PC-9 (cell line): Measurements from ENCODE around the gene HARBI1. TPM values are rescaled to one million over a fixed set of nuclear protein-coding genes. Genes with fewer than 3 reads are reported as not detected.

ENCODE experiments used
- BruUV-seq: library from RNA; stranded (reverse); fragments of 400-500 nt; replicated peaks from 2 replicates; lab custom pipeline; 2021; lab: Mats Ljungman, UMichigan
- CTCF ChIA-PET: fragments of 300-600 bp; sonication (Branson Sonifier 250); formaldehyde crosslinking; loops from one replicate; lab custom pipeline; 2022; ENCODE audit warnings: antibody characterized with exemption; lab: Charles Lee
- POLR2A ChIA-PET: fragments of 300-600 bp; sonication (Branson Sonifier 250); formaldehyde crosslinking; loops from one replicate; lab custom pipeline; 2022; ENCODE audit warnings: antibody characterized with exemption; ENCODE audit not compliant: unreplicated experiment; lab: Charles Lee
- DNase-seq, 2 experiments: peaks; one replicate each; pipeline versions ENCODE4 v3.0.0 to v3.0.0-alpha.2; 2015 to 2022; ENCODE audit warnings: mixed read lengths in 1 of 2
- H2AFZ ChIP-seq: fragments of 200-600 bp; sonication (generic); 2 replicates; pipeline ENCODE4 v1.8.1; 2017; ENCODE audit warnings: antibody characterized with exemption
- H3F3A ChIP-seq: fragments of 200-600 bp; sonication (generic); 2 replicates; pipeline ENCODE4 v1.8.1; 2017; ENCODE audit warnings: antibody characterized with exemption, mild to moderate bottlenecking, low read depth; ENCODE audit not compliant: insufficient read depth
- H3K27ac ChIP-seq: fragments of 200-600 bp; sonication (generic); 2 replicates; pipeline ENCODE4 v1.6.1; 2016; ENCODE audit warnings: mixed run types
- H3K27me3 ChIP-seq: fragments of 200-600 bp; sonication (generic); 2 replicates; pipeline ENCODE4 v1.6.1; 2016; ENCODE audit warnings: low read depth, mixed run types; ENCODE audit not compliant: insufficient read depth
- H3K36me3 ChIP-seq: fragments of 200-600 bp; sonication (generic); 2 replicates; pipeline ENCODE4 v1.6.1; 2016; ENCODE audit warnings: low read depth, mixed run types
- H3K4me1 ChIP-seq: fragments of 200-600 bp; sonication (generic); replicated peaks from 2 replicates; pipeline ENCODE4 v1.6.1; 2016; ENCODE audit warnings: mixed run types; ENCODE audit not compliant: insufficient read depth
- H3K4me2 ChIP-seq: fragments of 200-600 bp; sonication (generic); 2 replicates; pipeline ENCODE4 v1.6.1; 2017; ENCODE audit warnings: mixed run types
- H3K4me3 ChIP-seq: fragments of 200-600 bp; sonication (generic); 2 replicates; pipeline ENCODE4 v1.6.1; 2016; ENCODE audit warnings: mixed run types
- H3K79me2 ChIP-seq: fragments of 200-600 bp; sonication (generic); 2 replicates; pipeline ENCODE4 v1.6.1; 2017; ENCODE audit warnings: low read depth, mixed run types
- H3K9me2 ChIP-seq: fragments of 200-600 bp; sonication (generic); 2 replicates; pipeline ENCODE4 v1.8.1; 2017; ENCODE audit warnings: mild to moderate bottlenecking; ENCODE audit not compliant: insufficient read depth
- H3K9me3 ChIP-seq: fragments of 200-600 bp; sonication (generic); 2 replicates; pipeline ENCODE4 v1.8.1; 2016; ENCODE audit warnings: low read depth; ENCODE audit not compliant: insufficient read depth
- H4K20me1 ChIP-seq: fragments of 200-600 bp; sonication (generic); 2 replicates; pipeline ENCODE4 v1.8.1; 2017; ENCODE audit not compliant: insufficient read depth
- EZH2 ChIP-seq: fragments of 200-600 bp; sonication (generic); IDR thresholded peaks from 2 replicates; pipeline ENCODE4 v1.8.0; 2017; ENCODE audit warnings: antibody characterized with exemption, low read depth
- intact Hi-C: fragments of 100-400 bp; cut with micrococcal nuclease; formaldehyde crosslinking; loops from one replicate; pipeline ENCODE4 v1.10.0; 2022; ENCODE audit not compliant: unreplicated experiment
- total RNA-seq: library from RNA; stranded (reverse); gene quantifications from 2 replicates; pipeline ENCODE4 v1.2.3, GENCODE V29; 2021
- TF ChIP-seq, protein P1 (sequence below): fragments of 200-600 bp; sonication (generic); conservative IDR thresholded peaks from 2 replicates; pipeline ENCODE4 v1.6.1; 2017; ENCODE audit warnings: mixed run types, antibody characterized with exemption, mild to moderate bottlenecking, moderate library complexity

HARBI1 gene
- total RNA-seq, 1 experiment from 2014 or later: 8.0 TPM

DNA sequence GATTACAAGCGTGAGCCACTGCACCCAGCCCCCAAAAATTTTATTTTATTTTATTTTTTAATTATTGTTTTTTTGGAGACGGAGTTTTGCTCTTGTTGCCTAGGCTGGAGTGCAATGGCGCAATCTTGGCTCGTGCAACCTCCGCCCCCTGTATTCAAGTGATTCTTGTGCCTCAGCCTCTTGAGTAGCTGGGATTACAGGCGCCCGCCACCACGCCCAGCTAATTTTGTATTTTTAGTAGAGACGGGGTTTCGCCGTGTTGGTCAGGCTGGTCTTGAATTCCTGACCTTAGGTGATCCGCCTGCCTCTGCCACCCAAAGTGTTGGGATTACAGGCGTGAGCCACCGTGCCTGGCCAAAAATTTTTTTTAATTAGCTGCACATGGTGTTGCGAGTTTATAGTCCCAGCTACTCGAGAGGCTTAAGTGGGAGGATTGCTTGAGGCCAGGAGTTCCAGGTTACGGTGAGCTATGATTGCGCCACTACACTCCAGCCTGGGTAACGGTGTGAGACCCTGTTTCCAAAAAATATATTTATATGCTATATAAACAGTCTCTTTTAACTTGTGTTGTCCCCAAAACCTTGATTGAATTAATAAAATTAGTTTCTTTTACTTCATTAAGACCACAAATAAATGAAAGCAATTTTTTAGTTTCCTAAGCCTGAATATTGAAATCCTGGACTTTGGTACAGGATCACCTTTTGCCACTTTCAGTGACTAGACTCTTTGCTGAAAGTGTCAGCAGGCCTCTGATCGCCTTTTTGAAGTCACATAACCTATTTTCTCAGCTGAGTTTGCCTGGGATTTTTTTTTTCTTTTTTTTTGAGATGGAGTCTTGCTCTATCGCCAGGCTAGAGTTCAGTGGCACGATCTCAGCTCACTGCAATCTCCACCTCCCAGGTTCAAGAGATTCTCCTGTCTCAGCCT lies 16.5 kb upstream of the HARBI1 start:
- TF ChIP-seq EZH2: no peak
- TF ChIP-seq, protein P1, sequence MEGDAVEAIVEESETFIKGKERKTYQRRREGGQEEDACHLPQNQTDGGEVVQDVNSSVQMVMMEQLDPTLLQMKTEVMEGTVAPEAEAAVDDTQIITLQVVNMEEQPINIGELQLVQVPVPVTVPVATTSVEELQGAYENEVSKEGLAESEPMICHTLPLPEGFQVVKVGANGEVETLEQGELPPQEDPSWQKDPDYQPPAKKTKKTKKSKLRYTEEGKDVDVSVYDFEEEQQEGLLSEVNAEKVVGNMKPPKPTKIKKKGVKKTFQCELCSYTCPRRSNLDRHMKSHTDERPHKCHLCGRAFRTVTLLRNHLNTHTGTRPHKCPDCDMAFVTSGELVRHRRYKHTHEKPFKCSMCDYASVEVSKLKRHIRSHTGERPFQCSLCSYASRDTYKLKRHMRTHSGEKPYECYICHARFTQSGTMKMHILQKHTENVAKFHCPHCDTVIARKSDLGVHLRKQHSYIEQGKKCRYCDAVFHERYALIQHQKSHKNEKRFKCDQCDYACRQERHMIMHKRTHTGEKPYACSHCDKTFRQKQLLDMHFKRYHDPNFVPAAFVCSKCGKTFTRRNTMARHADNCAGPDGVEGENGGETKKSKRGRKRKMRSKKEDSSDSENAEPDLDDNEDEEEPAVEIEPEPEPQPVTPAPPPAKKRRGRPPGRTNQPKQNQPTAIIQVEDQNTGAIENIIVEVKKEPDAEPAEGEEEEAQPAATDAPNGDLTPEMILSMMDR: no peak
- no peaks in the 10 kb centered on the region for H3K9me3 ChIP-seq
- 0 out of 2 replicates have a peak, but pooled peaks cover 6% of the 10 kb centered on the region for H3K79me2 ChIP-seq
- H3K27me3 ChIP-seq: no peaks in the 10 kb centered on the region
- no peaks in the 10 kb centered on the region for H3K4me1 ChIP-seq
- H3K36me3 ChIP-seq: peaks cover 16% of the 10 kb centered on the region
- DNase-seq: no peak
- intact Hi-C loops: no loop called here
- no TSS peak for BruUV-seq
- H3K4me2 ChIP-seq: no peak overlapping the region
- H4K20me1 ChIP-seq: peaks cover 13% of the 10 kb centered on the region
- peaks cover under 1% of the 10 kb centered on the region; the same call in 1 of the 2 replicates for H3F3A ChIP-seq
- no peak overlapping the region for H3K27ac ChIP-seq
- no peak overlapping the region for H2AFZ ChIP-seq
- ChIA-PET POLR2A (no interaction called here), CTCF (no interaction called here)
- H3K4me3 ChIP-seq: no peak overlapping the region
- no peaks in the 10 kb centered on the region for H3K9me2 ChIP-seq

DNA sequence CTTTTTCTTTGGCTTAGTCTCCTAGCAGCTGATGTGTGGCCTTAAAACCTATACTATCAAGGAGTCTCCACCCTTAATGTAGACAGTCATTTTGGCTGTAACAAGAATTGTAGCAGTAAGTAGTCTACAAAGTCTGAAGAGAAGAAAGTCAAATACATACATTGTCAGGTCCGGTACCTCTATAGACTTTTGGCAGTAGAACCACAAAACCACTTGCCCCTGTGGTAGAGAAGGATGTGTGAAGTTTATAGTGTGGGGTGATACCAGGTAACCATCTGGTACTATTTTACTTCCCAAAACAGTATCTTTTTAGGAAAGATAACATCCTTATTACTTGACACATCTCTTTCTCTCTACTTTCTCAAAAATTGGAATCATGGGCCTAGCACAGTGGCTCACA lies 15.5 kb upstream of the HARBI1 start:
- Histone ChIP-seq H3K27me3 (no peaks in the 10 kb centered on the region), H3K9me2 (no peaks in the 10 kb centered on the region), H3K9me3 (no peaks in the 10 kb centered on the region), H3K4me2 (no peak overlapping the region), H3F3A (peaks cover 3% of the 10 kb centered on the region; the same call in 1 of the 2 replicates), H3K79me2 (peaks cover 11% of the 10 kb centered on the region; the same call in 1 of the 2 replicates), H2AFZ (no peak overlapping the region), H3K4me1 (no peaks in the 10 kb centered on the region), H3K36me3 (peaks cover 16% of the 10 kb centered on the region), H3K4me3 (no peak overlapping the region), H3K27ac (no peak overlapping the region), H4K20me1 (peaks cover 10% of the 10 kb centered on the region)
- intact Hi-C loops: no loop called here
- CTCF ChIA-PET: no interaction called here
- DNase-seq: no peak
- no TSS peak for BruUV-seq
- POLR2A ChIA-PET: no interaction called here
- TF ChIP-seq EZH2: no peak
- TF ChIP-seq, protein P1: no peak

DNA sequence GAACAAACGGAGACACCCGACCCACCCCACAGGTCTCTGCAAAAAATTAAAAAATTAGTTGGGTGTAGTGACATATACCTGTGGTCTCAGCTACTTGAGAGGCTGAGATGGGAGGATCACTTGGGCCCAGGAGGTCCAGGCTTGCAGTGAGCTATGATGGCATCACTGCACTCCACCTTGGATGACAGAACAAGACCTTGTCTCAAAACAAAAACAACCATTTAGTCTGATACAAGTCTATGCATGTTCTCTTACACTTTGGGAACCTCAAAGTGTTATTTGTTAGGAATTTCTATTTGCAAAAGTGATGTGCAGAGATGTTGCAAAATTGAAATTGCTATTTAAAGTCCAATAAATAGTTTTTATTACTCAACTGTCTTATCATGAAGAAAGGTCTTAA lies 14.6 kb upstream of the HARBI1 start:
- H3K4me3 ChIP-seq: no peak overlapping the region
- POLR2A ChIA-PET: no interaction called here

More for the DNA sequence above, 14.6 kb upstream of the HARBI1 start:
- no peaks in the 10 kb centered on the region for H3K4me1 ChIP-seq
- no peaks in the 10 kb centered on the region for H3K9me3 ChIP-seq
- H3K36me3 ChIP-seq: peaks cover 16% of the 10 kb centered on the region
- CTCF ChIA-PET: no interaction called here
- no peak overlapping the region for H3K4me2 ChIP-seq
- H3K27ac ChIP-seq: no peak overlapping the region
- H2AFZ ChIP-seq: no peak overlapping the region
- no peaks in the 10 kb centered on the region for H3K9me2 ChIP-seq
- no peak for TF ChIP-seq EZH2
- TF ChIP-seq, protein P1: no peak
- H3K79me2 ChIP-seq: peaks cover 15% of the 10 kb centered on the region; the same call in 1 of the 2 replicates
- no peak for DNase-seq
- H4K20me1 ChIP-seq: peaks cover 10% of the 10 kb centered on the region
- peaks cover 3% of the 10 kb centered on the region; the same call in 1 of the 2 replicates for H3F3A ChIP-seq
- intact Hi-C loops: no loop called here
- no TSS peak for BruUV-seq
- no peaks in the 10 kb centered on the region for H3K27me3 ChIP-seq
